Measurements from ENCODE around the gene ZFYVE28.

The ZFYVE28 gene

DNA sequence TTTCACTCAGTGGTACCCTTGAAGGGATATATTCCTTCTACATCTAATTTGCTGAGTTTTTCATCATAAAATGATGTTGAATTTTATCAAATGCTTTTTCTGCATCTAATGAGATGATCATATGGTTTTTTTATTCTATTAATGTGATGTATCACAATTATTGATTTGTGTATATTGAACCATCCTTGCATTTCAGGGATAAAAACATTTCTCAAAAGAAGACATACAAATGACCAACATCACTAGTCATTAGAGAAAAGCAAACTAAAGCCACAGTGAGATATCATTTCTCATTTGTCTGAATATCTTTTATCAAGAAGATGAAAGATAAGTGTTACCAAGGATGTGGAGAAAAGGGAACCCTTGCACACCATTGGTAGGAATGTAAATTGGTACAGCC is 90.9 kb downstream of the ZFYVE28 start:
- Histone ChIP-seq H2AFZ (no peak overlapping the region), H3K4me2 (ENCODE audit: low read length) (no peak overlapping the region), H3K27ac (no peak overlapping the region), H3K27me3 (ENCODE audit: control insufficient read depth, insufficient read depth, low read length) (no peaks in the 10 kb centered on the region), H3K4me3 (ENCODE audit: low read depth, low read length) (no peak overlapping the region), H3K36me3 (ENCODE audit: control insufficient read depth, insufficient read depth, low read length) (no peaks in the 10 kb centered on the region), H3K4me1 (no peaks in the 10 kb centered on the region), H3K9ac (no peak overlapping the region), H3K79me2 (no peaks in the 10 kb centered on the region), H3K9me3 (ENCODE audit: control insufficient read depth, low read length) (no peaks in the 10 kb centered on the region)
- TF ChIP-seq, protein P1, sequence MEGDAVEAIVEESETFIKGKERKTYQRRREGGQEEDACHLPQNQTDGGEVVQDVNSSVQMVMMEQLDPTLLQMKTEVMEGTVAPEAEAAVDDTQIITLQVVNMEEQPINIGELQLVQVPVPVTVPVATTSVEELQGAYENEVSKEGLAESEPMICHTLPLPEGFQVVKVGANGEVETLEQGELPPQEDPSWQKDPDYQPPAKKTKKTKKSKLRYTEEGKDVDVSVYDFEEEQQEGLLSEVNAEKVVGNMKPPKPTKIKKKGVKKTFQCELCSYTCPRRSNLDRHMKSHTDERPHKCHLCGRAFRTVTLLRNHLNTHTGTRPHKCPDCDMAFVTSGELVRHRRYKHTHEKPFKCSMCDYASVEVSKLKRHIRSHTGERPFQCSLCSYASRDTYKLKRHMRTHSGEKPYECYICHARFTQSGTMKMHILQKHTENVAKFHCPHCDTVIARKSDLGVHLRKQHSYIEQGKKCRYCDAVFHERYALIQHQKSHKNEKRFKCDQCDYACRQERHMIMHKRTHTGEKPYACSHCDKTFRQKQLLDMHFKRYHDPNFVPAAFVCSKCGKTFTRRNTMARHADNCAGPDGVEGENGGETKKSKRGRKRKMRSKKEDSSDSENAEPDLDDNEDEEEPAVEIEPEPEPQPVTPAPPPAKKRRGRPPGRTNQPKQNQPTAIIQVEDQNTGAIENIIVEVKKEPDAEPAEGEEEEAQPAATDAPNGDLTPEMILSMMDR (IDR thresholded peaks at IDR 0.05) = no peak

- TF ChIP-seq, protein P1 (IDR thresholded peaks at IDR 0.05) = no peak
- H3K4me1 ChIP-seq = no peaks in the 10 kb centered on the region
- H3K79me2 ChIP-seq = no peaks in the 10 kb centered on the region
- no peak overlapping the region for H3K4me3 ChIP-seq (ENCODE audit: low read depth, low read length)
- no peak overlapping the region for H3K4me2 ChIP-seq (ENCODE audit: low read length)
- H3K27me3 ChIP-seq (ENCODE audit: control insufficient read depth, insufficient read depth, low read length) = no peaks in the 10 kb centered on the region
- no peaks in the 10 kb centered on the region for H3K9me3 ChIP-seq (ENCODE audit: control insufficient read depth, low read length)
- no peak overlapping the region for H3K27ac ChIP-seq
- no peaks in the 10 kb centered on the region for H3K36me3 ChIP-seq (ENCODE audit: control insufficient read depth, insufficient read depth, low read length)
- no peak overlapping the region for H2AFZ ChIP-seq
- no peak overlapping the region for H3K9ac ChIP-seq
Measured at GRCh38 chr4:2324891-2325290, 93.6 kb downstream of the ZFYVE28 start.

DNA sequence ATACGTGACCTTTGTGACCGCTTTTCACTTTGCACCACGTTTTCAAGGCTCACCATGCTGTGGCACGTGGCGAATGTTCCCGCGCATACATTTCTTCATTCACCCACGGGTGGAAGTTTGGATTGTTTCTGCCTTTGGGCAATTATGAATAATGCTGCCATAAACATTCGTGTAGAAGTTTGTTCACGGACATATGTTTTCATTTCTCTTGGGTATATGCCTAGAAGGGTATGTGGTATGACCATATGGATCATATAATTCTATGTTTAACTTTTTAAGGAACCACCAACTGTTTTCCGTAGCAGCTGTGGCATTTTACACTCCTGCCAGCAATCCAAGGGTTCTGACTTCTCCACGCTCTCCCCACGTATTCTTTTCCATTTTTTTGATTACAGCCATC is 95.6 kb downstream of the ZFYVE28 start:
- H3K27ac ChIP-seq = no peak overlapping the region
- no peak overlapping the region for H2AFZ ChIP-seq
- H3K4me1 ChIP-seq = no peaks in the 10 kb centered on the region
- no peaks in the 10 kb centered on the region for H3K27me3 ChIP-seq (ENCODE audit: control insufficient read depth, insufficient read depth, low read length)
- H3K79me2 ChIP-seq = no peaks in the 10 kb centered on the region
- H3K4me3 ChIP-seq (ENCODE audit: low read depth, low read length) = no peak overlapping the region
- H3K36me3 ChIP-seq (ENCODE audit: control insufficient read depth, insufficient read depth, low read length) = no peaks in the 10 kb centered on the region
- H3K4me2 ChIP-seq (ENCODE audit: low read length) = no peak overlapping the region
- TF ChIP-seq, protein P1 (IDR thresholded peaks at IDR 0.05) = no peak
- H3K9me3 ChIP-seq (ENCODE audit: control insufficient read depth, low read length) = no peaks in the 10 kb centered on the region
- H3K9ac ChIP-seq = no peak overlapping the region

DNA sequence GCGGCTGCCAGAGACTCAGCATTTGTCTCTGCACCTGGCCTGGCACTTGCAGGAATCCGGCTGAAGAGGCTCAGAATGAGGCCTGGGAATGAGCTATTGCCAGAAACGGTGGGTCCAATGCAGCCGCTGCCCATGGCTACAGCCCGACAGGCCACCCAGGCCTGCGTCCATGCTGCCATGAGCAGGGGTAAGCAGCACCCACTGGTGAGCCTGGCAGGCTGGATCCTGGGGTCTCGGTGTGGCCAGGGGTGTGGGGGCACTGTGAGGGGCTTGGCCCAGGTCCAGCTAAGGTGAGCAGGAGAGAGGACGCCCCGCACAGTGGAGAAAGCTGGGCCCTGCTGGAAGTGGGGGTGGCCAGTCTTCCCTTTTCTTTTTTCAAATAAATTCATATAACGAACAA is 96.2 kb downstream of the ZFYVE28 start:
- H3K4me3 ChIP-seq (ENCODE audit: low read depth, low read length) = no peak overlapping the region

More for the DNA sequence above, 96.2 kb downstream of the ZFYVE28 start:
- H3K27ac ChIP-seq = no peak overlapping the region
- no peak overlapping the region for H3K9ac ChIP-seq
- H3K9me3 ChIP-seq (ENCODE audit: control insufficient read depth, low read length) = no peaks in the 10 kb centered on the region
- H3K4me2 ChIP-seq (ENCODE audit: low read length) = no peak overlapping the region
- no peaks in the 10 kb centered on the region for H3K79me2 ChIP-seq
- H3K4me1 ChIP-seq = no peaks in the 10 kb centered on the region
- H2AFZ ChIP-seq = no peak overlapping the region
- TF ChIP-seq, protein P1 (IDR thresholded peaks at IDR 0.05) = no peak
- no peaks in the 10 kb centered on the region for H3K36me3 ChIP-seq (ENCODE audit: control insufficient read depth, insufficient read depth, low read length)
- H3K27me3 ChIP-seq (ENCODE audit: control insufficient read depth, insufficient read depth, low read length) = no peaks in the 10 kb centered on the region
